Effector memory CD4-positive, alpha-beta T cell (primary cell): ENCODE data around the gene MAP3K21.

Experiments
- DNase-seq, 3 donors: peaks; one replicate each; pipeline ENCODE4 v3.0.0-alpha.2; 2020
- H3K27ac ChIP-seq: 2 replicates; pipeline ENCODE4 v1.7.0; 2013; ENCODE audit warnings: mild to moderate bottlenecking, low read length, moderate library complexity; ENCODE audit not compliant: insufficient read depth, poor library complexity, severe bottlenecking
- H3K27me3 ChIP-seq: replicated peaks from 2 replicates; pipeline ENCODE4 v1.7.0; 2013; ENCODE audit warnings: mild to moderate bottlenecking, low read length; ENCODE audit not compliant: insufficient read depth, control insufficient read depth, poor library complexity, severe bottlenecking
- H3K36me3 ChIP-seq: 2 replicates; pipeline ENCODE4 v1.7.0; 2013; ENCODE audit warnings: mild to moderate bottlenecking, low read length, moderate library complexity; ENCODE audit not compliant: control insufficient read depth, insufficient read depth
- H3K4me1 ChIP-seq: 2 replicates; pipeline ENCODE4 v1.7.0; 2013; ENCODE audit warnings: low read length, mild to moderate bottlenecking; ENCODE audit not compliant: control insufficient read depth, insufficient read depth, poor library complexity, severe bottlenecking
- H3K4me3 ChIP-seq: 2 replicates; pipeline ENCODE4 v1.7.0; 2013; ENCODE audit warnings: low read length, low read depth, mild to moderate bottlenecking; ENCODE audit not compliant: insufficient read depth, poor library complexity, severe bottlenecking
- H3K9me3 ChIP-seq: 2 replicates; pipeline ENCODE4 v1.7.0; 2013; ENCODE audit warnings: mild to moderate bottlenecking, low read length, moderate library complexity; ENCODE audit not compliant: control insufficient read depth

The MAP3K21 gene

DNA sequence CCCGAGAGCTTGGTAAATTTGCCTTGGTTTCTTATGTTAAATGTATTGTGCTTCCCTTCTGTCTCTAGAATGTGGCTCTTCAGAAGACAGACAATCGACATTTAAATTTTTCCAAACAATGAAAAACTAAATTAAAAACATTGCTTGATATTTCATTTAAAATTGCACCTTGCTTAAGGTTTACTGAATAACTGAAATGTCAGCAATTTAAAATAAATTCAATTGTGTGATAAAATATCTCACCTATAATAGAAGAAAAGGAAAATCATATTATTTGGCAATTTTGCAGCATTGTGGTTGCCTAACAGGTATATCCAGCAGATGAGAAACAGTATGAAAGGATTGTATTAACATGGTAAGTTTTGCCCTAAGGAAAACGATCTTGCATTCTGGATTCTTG is 56.5 kb downstream of the MAP3K21 start:
- no peak overlapping the region for H3K27ac ChIP-seq
- H3K27me3 ChIP-seq: no peaks in the 10 kb centered on the region
- no peaks in the 10 kb centered on the region for H3K4me1 ChIP-seq
- H3K36me3 ChIP-seq: no peaks in the 10 kb centered on the region
- H3K9me3 ChIP-seq: no peaks in the 10 kb centered on the region
- no peak overlapping the region for H3K4me3 ChIP-seq
- no peak for DNase-seq

DNA sequence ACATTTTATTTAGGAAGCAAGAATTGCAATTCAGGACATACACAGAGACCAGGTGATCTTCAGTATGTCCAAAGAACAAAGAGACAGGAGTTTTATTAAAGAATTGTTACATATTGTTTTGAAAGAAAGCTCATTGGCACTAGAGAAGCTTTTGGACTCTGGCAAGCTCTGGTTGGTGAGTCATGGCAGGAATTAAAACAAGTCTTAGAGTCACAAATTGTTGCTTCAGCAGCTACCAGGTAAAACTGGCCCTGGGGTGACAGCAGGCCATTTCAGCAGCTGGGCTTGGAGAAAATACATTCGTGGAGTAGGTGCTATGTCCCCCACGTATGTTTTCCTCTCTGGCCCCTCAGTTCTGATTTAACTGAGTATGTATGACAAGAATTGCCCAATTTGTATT is 58.8 kb downstream of the MAP3K21 start:
- no peak for DNase-seq
- no peaks in the 10 kb centered on the region for H3K36me3 ChIP-seq
- H3K4me1 ChIP-seq: no peaks in the 10 kb centered on the region
- H3K27me3 ChIP-seq: no peaks in the 10 kb centered on the region
- H3K27ac ChIP-seq: no peak overlapping the region
- H3K9me3 ChIP-seq: no peaks in the 10 kb centered on the region
- no peak overlapping the region for H3K4me3 ChIP-seq

DNA sequence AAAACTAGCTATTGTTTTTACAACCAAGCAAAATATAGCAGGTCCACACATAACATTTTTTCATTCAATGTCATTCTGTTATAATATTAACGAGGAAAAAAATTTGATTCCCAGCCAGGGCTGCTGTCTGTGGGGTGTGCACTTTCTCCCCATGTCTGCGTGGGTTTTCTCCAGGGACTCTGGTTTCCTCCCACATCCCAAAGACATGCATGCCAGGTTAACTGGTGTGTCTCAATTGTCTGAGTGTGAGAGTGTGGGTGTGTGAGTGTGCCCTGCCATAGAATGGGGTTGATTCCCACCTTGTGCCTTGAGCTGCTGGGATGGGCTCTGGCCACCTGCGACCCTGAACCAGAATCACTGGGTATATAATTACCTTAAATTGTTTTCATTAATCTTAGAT is 60.1 kb downstream of the MAP3K21 start:
- peaks cover 2% of the 10 kb centered on the region for H3K27me3 ChIP-seq
- no peak overlapping the region for H3K4me3 ChIP-seq
- no peaks in the 10 kb centered on the region for H3K4me1 ChIP-seq
- H3K36me3 ChIP-seq: no peaks in the 10 kb centered on the region
- H3K9me3 ChIP-seq: no peaks in the 10 kb centered on the region
- H3K27ac ChIP-seq: no peak overlapping the region
- no peak for DNase-seq

DNA sequence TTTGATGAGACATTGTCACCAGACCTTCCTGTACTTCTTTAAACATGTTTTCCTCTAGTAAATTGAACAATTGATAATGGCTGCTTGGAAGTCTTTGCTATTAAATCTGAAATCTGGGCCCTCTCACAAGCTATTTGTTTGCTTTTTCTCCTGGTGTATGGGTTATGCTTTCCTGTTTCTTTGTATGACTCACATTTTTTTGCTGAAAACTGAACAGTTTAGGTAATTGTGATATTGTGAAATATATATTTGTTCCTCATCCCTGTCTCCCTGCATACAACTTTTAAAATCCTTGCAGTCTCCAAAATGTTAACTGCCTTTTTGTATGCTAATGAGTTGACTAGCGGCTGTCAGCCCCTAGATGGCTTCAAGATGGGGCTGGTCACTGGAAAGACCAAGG is 61.6 kb downstream of the MAP3K21 start:
- no peaks in the 10 kb centered on the region for H3K9me3 ChIP-seq
- no peak overlapping the region for H3K27ac ChIP-seq
- no peaks in the 10 kb centered on the region for H3K4me1 ChIP-seq
- DNase-seq: no peak
- peaks cover 2% of the 10 kb centered on the region for H3K27me3 ChIP-seq
- H3K4me3 ChIP-seq: no peak overlapping the region
- H3K36me3 ChIP-seq: no peaks in the 10 kb centered on the region

DNA sequence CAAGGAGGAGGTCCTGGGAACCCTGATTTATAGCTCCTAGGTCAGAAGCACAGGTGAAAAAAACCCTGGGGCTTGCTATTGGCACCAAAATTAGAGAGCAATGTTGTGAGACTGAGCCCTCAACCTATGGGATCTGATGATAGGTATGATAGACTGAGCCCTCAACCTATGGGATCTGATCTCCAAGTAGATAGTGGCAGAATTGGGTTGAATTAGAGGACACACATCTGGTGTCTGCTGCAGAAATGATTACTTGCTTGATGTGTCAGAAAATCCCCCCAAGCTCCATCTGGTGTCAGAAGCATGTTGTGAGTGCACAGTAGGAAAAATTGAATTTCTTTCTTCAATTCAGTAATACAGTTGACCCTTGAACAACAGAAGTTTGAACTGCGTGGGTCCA is 62.4 kb downstream of the MAP3K21 start:
- H3K9me3 ChIP-seq: no peaks in the 10 kb centered on the region
- no peak overlapping the region for H3K27ac ChIP-seq
- H3K4me3 ChIP-seq: no peak overlapping the region
- DNase-seq: no peak
- H3K4me1 ChIP-seq: no peaks in the 10 kb centered on the region
- H3K36me3 ChIP-seq: no peaks in the 10 kb centered on the region
- H3K27me3 ChIP-seq: peaks cover 2% of the 10 kb centered on the region

DNA sequence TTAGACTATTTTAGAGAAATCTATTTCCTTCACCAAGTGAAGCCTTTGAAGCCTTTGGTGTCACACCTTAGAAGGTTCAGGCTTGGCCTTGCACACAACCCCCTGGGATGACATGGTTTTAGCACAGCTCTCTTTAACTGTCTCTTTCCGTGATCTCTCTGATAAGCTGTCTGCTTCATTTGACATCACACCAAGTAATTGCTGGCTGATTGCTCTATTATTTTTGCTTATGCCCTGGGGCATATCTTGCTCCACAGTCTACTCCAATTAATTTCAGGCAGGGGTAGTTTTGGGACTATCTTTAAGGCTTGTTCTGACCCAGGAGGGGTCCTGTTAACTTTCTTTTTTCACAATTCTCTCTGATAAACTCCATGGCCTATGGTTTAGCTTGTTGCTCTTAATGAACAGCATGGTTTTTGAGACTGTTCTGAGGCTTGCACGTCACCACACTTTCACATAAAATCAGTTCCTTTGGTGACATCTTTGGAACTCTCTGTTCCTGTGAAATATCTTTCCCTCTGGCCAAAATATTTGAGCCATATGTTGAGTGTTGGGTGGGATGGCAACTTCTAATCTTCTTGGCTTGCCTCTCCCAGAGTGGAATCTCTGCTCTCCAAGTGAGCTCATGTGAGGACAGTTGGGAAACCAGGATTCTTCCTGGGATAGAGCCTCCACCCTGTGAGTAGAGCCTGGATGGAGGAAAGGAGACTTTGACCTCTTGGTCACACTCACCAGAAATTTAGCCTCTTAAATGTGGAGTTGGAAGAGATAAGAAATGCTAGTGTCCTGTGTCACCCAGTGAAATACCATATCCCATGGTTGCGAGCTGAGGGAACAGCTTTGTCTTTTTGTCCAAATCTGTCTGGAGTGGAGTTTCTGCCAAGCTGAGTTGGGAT is 63.6 kb downstream of the MAP3K21 start:
- H3K4me3 ChIP-seq: no peak overlapping the region
- DNase-seq: no peak

DNA sequence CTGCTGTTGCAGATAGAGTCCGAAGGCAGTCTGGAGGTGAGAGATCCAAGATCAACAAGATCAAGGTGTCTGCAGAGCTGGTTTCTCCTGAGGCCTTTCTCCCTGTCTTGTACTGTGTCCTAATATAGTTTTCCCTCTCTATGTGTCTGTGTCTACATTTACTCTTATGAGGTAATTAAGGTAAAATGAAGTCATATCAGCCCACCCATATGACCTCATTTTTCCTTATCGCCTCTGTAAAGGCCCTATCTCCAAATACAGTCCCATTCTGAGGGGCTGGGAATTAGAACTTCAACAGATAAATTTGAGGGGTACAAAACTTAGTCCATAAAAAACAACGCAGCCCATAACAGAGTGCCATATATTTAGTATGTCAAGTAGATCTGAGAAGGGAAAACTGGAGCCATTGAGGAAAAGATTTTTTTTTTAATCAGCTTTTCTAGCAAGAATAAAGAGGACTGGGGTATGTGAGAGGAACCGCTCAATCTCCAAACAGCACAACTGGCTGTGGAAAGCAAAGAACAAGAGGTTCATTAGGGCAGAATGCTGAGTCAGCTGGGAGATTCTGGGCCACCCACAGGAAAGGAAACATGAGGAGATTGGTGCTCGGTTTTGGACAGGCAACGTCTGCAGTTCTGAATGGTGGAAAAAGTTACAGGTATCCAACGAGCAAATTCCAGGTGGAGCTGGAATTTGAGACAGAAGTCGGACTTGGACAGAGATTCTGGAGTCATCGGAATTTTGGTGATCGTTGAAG is 65.7 kb downstream of the MAP3K21 start:
- no peak overlapping the region for H3K27ac ChIP-seq
- H3K4me1 ChIP-seq: no peaks in the 10 kb centered on the region
- H3K27me3 ChIP-seq: peaks cover 2% of the 10 kb centered on the region
- no peak for DNase-seq
- no peak overlapping the region for H3K4me3 ChIP-seq
- no peaks in the 10 kb centered on the region for H3K9me3 ChIP-seq
- H3K36me3 ChIP-seq: no peaks in the 10 kb centered on the region

More for the DNA sequence above, 63.6 kb downstream of the MAP3K21 start:
- no peak overlapping the region for H3K27ac ChIP-seq
- no peaks in the 10 kb centered on the region for H3K4me1 ChIP-seq
- peaks cover 2% of the 10 kb centered on the region for H3K27me3 ChIP-seq
- H3K9me3 ChIP-seq: no peaks in the 10 kb centered on the region
- H3K36me3 ChIP-seq: no peaks in the 10 kb centered on the region

DNA sequence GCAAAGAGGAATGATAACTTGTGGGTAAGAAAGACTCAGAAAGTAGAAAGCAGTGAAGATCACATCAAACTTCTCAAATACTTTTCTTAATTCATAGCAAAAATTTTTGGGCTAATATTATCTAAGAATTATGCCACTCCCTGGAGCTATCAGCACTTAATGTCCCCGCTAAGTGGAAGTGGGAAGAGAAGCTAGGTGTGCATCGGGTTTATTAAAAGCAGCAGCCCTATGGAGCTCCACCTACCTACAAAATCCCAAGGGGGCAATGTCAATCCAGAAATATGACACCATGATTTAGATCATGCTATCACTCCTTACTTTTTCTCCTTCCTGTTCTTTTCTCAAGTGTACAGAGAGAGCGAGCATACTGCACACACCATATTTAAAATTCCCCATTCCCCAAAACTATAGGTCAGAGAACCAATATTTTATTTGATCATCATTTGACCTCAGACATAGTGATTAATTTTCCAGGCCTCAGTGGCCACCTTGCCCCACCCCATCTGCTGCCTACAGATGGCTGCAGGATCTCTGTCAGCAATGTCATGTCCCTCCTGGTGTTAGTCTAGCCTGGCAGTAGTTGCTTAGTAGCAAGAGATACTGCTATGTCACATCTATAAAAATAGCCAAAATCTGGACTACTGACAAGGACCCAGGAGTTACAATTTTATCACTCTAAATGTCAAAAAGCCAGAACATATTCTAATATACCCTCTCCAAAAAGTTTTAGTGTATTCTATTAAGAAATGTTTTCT is 66.6 kb downstream of the MAP3K21 start:
- DNase-seq: no peak
- no peaks in the 10 kb centered on the region for H3K9me3 ChIP-seq
- no peaks in the 10 kb centered on the region for H3K36me3 ChIP-seq
- H3K27me3 ChIP-seq: peaks cover 2% of the 10 kb centered on the region
- H3K4me3 ChIP-seq: no peak overlapping the region
- H3K27ac ChIP-seq: no peak overlapping the region
- no peaks in the 10 kb centered on the region for H3K4me1 ChIP-seq

DNA sequence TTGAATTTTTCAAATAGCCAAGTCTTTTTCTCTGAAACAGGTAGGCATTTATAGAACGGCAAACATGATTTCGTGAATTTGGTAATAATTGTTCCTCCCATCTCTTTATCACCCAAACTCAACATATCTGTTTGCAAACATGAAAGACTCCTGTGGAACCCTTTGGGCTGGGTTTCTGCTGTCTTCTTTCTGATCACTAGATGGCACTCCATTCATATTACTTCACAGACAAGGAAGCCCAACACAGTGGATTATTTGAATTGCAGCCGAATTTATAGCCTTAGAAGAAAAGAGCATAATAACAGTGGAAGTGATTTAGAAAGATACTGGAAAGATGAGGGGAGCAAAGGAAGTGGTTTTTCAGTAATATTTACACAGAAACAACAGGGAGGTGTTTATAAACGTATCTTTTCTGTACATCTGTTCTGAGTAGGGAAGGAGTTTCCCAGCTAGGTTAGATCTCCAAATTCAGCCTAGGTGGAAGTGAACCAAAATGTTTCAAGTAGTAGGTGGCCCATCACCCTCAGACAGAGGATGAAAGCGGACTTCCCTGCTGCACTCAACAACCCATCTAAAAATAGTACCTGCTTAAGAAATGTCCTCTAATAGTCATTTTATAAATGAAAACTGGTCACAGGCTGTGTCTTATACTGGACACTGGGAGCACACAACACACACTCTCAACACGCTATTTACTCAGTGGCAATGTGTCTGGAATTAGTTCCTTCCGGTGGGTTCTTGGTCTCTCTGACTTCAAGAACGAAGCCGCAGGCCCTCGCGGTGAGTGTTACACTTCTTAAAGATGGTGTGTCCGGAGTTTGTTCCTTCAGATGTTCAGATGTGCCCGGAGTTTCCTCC is 67.6 kb downstream of the MAP3K21 start:
- Histone ChIP-seq H3K4me1 (no peaks in the 10 kb centered on the region), H3K4me3 (no peak overlapping the region), H3K27me3 (peaks cover 2% of the 10 kb centered on the region), H3K36me3 (no peaks in the 10 kb centered on the region), H3K9me3 (no peaks in the 10 kb centered on the region), H3K27ac (no peak overlapping the region)
- peak in 1 of 3 donors; percentile 1 for DNase-seq
